Muscle layer of colon (tissue), 2 donors: Measurements from ENCODE around the gene RARRES1.

Experiments
- H3K27ac ChIP-seq: one replicate; pipeline ENCODE4 v1.7.0; 2013; ENCODE audit warnings: low read depth, mild to moderate bottlenecking, low read length, moderate library complexity
- H3K27me3 ChIP-seq, 2 donors: one replicate each; pipeline ENCODE4 v1.7.0; 2013; ENCODE audit warnings: low read length in 2 of 2, mild to moderate bottlenecking in 2 of 2; ENCODE audit not compliant: insufficient read depth in 2 of 2, control insufficient read depth in 1 of 2
- H3K36me3 ChIP-seq: one replicate; pipeline ENCODE4 v1.7.0; 2013; ENCODE audit warnings: mild to moderate bottlenecking, low read length; ENCODE audit not compliant: insufficient read depth
- H3K4me1 ChIP-seq: one replicate; pipeline ENCODE4 v1.7.0; 2013; ENCODE audit warnings: mild to moderate bottlenecking, low read length; ENCODE audit not compliant: insufficient read depth
- H3K4me3 ChIP-seq, 2 donors: one replicate each; pipeline ENCODE4 v1.7.0; 2013; ENCODE audit warnings: low read length in 2 of 2, low read depth in 1 of 2, mild to moderate bottlenecking in 1 of 2, moderate library complexity in 1 of 2
- H3K9ac ChIP-seq: one replicate; pipeline ENCODE4 v1.7.0; 2013; ENCODE audit warnings: low read length
- H3K9me3 ChIP-seq: one replicate; pipeline ENCODE4 v1.7.0; 2013; ENCODE audit warnings: mild to moderate bottlenecking, low read length
- donor health status: abdominal sarcoma.
- donor health status: Adenocarcinoma of cecum.

RARRES1 gene, protein sequence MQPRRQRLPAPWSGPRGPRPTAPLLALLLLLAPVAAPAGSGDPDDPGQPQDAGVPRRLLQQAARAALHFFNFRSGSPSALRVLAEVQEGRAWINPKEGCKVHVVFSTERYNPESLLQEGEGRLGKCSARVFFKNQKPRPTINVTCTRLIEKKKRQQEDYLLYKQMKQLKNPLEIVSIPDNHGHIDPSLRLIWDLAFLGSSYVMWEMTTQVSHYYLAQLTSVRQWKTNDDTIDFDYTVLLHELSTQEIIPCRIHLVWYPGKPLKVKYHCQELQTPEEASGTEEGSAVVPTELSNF

DNA sequence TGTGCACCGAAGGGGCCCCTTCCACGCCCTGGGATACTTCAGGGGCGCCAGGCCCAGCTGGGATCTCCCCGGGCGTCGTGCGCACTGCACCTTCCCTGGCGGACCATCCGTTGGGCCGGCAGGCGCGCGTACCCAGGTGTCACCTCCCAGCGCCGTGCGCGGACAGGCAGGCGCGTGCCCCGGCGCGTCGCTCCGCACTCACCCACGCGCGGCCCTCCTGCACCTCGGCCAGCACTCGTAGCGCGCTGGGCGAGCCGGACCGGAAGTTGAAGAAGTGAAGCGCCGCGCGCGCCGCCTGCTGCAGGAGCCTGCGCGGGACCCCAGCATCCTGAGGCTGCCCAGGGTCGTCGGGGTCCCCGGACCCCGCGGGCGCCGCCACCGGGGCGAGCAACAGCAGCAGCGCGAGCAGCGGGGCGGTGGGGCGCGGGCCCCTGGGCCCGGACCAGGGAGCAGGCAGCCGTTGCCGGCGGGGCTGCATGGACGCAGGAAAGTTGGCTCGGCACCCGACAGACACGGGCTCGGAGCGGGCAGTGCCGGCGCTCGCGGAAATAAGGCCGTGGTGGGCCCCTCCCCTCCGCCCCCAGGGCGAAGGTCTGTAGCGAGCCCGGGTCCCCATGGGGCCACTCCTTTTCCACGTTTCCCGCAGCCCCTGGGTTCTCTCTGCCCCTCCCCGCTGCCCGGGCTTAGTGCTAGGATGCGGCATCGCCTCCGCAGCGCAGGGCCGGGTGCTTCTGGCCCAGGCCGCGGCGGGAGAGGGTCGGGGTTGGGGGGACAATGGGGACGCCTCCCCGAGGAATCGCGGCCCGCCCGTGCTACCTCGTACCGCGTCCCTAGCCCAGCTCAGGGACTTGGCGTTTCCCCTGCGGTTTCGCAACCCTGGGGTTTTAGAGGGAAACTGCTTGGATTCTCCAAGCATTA lies at the start of gene RARRES1:
Gene RARRES1, minus strand, starts transcription at position 520 of the 918 bp plus-strand sequence. Its CDS starts 42 bp downstream, at position 478.
- no peaks in the 10 kb centered on the region for H3K27me3 ChIP-seq
- peak within 1 kb of the TSS; percentile 78 for H3K27ac ChIP-seq
- peak within 1 kb of the TSS; percentile 37 for H3K9ac ChIP-seq

DNA sequence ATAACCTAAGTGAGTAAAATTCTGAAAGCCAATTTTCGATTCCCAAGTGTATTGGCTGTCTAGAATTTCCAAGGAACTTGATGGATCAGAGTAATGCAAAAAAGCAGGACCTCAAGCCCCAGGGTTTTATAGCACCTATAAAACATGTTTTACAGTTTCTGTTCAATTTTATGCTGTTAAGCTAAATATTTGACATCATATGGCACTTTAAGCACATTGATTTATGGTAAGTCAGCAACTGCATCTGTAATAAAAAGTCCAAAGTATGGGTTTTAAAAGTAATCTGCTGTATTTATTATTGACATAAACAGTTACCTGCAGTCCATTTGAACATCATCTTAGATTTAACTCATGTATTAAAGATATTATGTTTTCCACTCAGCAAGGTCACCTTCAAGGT lies 49.6 kb upstream of the RARRES1 start:
- no peak overlapping the region for H3K27ac ChIP-seq
- no peak overlapping the region for H3K4me3 ChIP-seq
- no peaks in the 10 kb centered on the region for H3K27me3 ChIP-seq
- H3K9ac ChIP-seq: no peak overlapping the region
- H3K9me3 ChIP-seq: no peaks in the 10 kb centered on the region
- H3K36me3 ChIP-seq: no peaks in the 10 kb centered on the region
- peaks cover 22% of the 10 kb centered on the region for H3K4me1 ChIP-seq

More for the DNA sequence above, at the start of gene RARRES1:
- peaks cover 4% of the 10 kb centered on the region for H3K36me3 ChIP-seq
- H3K4me3 ChIP-seq: peak within 1 kb of the TSS; percentile 73 to 84
- no peaks in the 10 kb centered on the region for H3K9me3 ChIP-seq
- peaks cover 17% of the 10 kb centered on the region for H3K4me1 ChIP-seq

DNA sequence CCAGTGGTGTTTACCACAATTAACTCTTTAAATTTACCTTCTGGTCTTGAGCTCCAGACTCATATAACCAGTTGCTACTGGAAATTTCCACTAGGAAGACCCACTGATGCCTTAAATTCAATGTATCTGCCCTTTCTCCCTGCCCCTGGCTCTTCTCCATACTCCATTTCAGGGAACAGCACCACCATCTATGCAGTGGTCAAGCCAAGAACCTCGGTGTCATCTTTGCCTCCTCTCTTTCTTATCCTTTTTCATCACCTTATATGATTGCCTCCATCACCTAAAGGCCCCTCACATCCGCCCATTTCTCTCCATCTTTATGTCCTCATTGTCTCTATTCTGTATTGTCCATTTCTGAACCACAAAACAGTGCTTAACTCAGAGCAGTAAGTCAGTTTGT lies 48.9 kb upstream of the RARRES1 start:
- H3K27me3 ChIP-seq: no peaks in the 10 kb centered on the region
- H3K9ac ChIP-seq: no peak overlapping the region
- no peak overlapping the region for H3K4me3 ChIP-seq
- no peak overlapping the region for H3K27ac ChIP-seq
- no peaks in the 10 kb centered on the region for H3K36me3 ChIP-seq
- H3K9me3 ChIP-seq: no peaks in the 10 kb centered on the region
- peaks cover 22% of the 10 kb centered on the region for H3K4me1 ChIP-seq

- H3K9ac ChIP-seq: no peak overlapping the region
- H3K27ac ChIP-seq: no peak overlapping the region
- no peaks in the 10 kb centered on the region for H3K9me3 ChIP-seq
- peaks cover 22% of the 10 kb centered on the region for H3K4me1 ChIP-seq
- no peak overlapping the region for H3K4me3 ChIP-seq
- H3K36me3 ChIP-seq: no peaks in the 10 kb centered on the region
- no peaks in the 10 kb centered on the region for H3K27me3 ChIP-seq
Measured at GRCh38 chr3:158780766-158781165, 48.5 kb upstream of the RARRES1 start.

DNA sequence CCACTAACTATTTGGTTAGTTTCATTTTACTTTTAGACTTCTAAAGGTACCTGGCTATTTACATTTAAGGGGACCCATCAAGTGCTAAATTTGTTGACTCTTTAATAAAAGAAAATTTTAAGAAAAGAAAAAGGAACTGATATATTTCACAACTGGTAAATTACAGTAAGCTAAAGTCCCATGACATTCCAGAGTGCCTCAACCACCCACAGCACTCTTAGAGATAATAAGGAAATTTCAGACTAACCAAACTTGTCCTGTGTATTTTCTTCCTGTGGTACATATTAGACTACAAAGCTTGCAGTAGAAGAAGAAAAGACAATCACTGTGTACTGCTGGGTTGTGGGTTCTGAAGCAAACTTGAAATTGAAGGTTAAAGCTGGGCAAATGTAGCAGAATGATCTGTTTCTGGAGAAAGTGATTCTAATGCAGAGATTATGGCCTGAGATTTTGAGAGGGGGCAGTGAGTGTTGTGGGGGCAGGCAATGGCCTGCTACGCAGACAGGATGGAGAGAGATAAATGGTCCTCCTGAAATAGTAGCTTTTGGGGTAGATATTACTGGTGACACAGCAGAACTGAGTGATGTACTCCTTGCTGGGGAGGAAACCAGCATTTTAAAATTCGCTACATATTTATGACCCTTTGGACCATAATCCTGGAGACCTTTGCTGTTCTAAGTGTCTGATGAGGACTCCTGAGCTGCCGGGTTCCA lies 45.1 kb upstream of the RARRES1 start:
- Histone ChIP-seq H3K27me3 (no peaks in the 10 kb centered on the region), H3K27ac (no peak overlapping the region), H3K9me3 (no peaks in the 10 kb centered on the region), H3K4me3 (no peak overlapping the region), H3K4me1 (peaks cover 37% of the 10 kb centered on the region), H3K9ac (no peak overlapping the region), H3K36me3 (no peaks in the 10 kb centered on the region)

DNA sequence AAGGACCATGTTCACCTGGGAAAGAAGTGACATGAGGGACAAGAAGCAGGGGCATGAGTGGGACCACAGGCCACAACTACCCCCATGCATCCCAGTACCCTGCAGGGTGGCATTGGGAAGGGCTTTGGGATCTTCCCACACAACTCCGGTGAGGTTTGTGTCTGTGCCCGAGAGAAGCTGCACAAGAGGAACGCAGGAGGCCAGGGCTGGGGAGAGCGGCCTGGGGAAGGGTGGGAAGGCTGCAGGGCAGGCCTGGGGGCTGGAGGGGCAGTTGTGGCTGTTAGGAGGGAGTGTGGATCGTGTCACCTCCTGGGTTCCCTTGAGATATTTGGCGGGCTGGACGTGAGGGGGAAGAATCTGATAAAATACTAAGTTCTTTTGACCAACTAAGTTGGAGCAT lies 44.3 kb upstream of the RARRES1 start:
- Histone ChIP-seq H3K9ac (no peak overlapping the region), H3K27me3 (no peaks in the 10 kb centered on the region), H3K27ac (no peak overlapping the region), H3K9me3 (no peaks in the 10 kb centered on the region), H3K4me1 (peaks cover 39% of the 10 kb centered on the region), H3K4me3 (no peak overlapping the region), H3K36me3 (no peaks in the 10 kb centered on the region)

- Histone ChIP-seq H3K4me3 (no peak overlapping the region), H3K27ac (no peak overlapping the region), H3K4me1 (peaks cover 44% of the 10 kb centered on the region)
Measured at GRCh38 chr3:158775426-158776410, 43.5 kb upstream of the RARRES1 start.

DNA sequence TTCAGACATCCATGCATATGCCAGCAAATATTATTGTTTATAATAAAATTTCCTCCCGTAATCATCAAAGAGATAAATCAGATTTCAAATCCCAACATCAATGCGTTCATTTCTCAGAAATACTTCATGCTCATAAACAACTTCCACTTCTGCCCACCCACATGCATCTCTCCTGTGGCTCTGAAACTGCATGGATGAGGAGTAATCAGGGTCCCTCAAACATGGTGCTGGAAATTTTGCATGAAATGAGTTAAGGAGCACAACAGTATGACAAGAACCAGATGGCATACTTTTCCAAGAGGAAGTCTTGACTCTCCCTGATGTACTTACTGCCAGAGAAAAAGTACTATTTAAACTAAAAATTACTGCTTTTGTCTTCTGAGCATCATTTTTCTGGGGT lies 42.7 kb upstream of the RARRES1 start:
- no peak overlapping the region for H3K4me3 ChIP-seq
- H3K36me3 ChIP-seq: no peaks in the 10 kb centered on the region
- peaks cover 52% of the 10 kb centered on the region for H3K4me1 ChIP-seq
- no peaks in the 10 kb centered on the region for H3K27me3 ChIP-seq
- H3K27ac ChIP-seq: no peak overlapping the region
- no peak overlapping the region for H3K9ac ChIP-seq
- H3K9me3 ChIP-seq: no peaks in the 10 kb centered on the region

More at GRCh38 chr3:158775426-158776410, 43.5 kb upstream of the RARRES1 start:
- Histone ChIP-seq H3K27me3 (no peaks in the 10 kb centered on the region), H3K9me3 (no peaks in the 10 kb centered on the region), H3K36me3 (no peaks in the 10 kb centered on the region), H3K9ac (no peak overlapping the region)

GRCh38 chr3:158773845-158774830 lies 41.9 kb upstream of the RARRES1 start:
- H3K36me3 ChIP-seq: no peaks in the 10 kb centered on the region
- no peak overlapping the region for H3K27ac ChIP-seq
- peaks cover 59% of the 10 kb centered on the region for H3K4me1 ChIP-seq
- H3K27me3 ChIP-seq: no peaks in the 10 kb centered on the region
- no peaks in the 10 kb centered on the region for H3K9me3 ChIP-seq
- no peak overlapping the region for H3K9ac ChIP-seq
- H3K4me3 ChIP-seq: no peak overlapping the region

GRCh38 chr3:158773166-158773565 lies 40.9 kb upstream of the RARRES1 start:
- H3K36me3 ChIP-seq: no peaks in the 10 kb centered on the region
- no peak overlapping the region for H3K27ac ChIP-seq
- H3K4me3 ChIP-seq: no peak overlapping the region
- peaks cover 68% of the 10 kb centered on the region for H3K4me1 ChIP-seq
- H3K9me3 ChIP-seq: no peaks in the 10 kb centered on the region
- no peaks in the 10 kb centered on the region for H3K27me3 ChIP-seq
- H3K9ac ChIP-seq: no peak overlapping the region
